GM12878 (cell line): ENCODE measurements around the gene DTWD2. TPM values are rescaled to one million over a fixed set of nuclear protein-coding genes. Genes with fewer than 3 reads are reported as not detected.

ENCODE experiments used
- ATAC-seq: fragments of 200-7000 bp; cut with Tn5 transposase; 3 replicates; pipeline ENCODE4 v1.9.1; 2020; ENCODE audit warnings: mild to moderate bottlenecking, moderate library complexity
- BruUV-seq: library from RNA; stranded (reverse); fragments of 400-500 nt; replicated peaks from 2 replicates; lab custom pipeline; 2021; lab: Mats Ljungman, UMichigan
- CTCF ChIA-PET: fragments of 300-600 bp; sonication (Branson Sonifier 250); formaldehyde crosslinking; extraction: SDS; loops from one replicate; lab custom pipeline; 2021; ENCODE audit warnings: inconsistent platforms; lab: Yijun Ruan, JAX
- POLR2A ChIA-PET: fragments of 350-600 bp; formaldehyde crosslinking; extraction: SDS; loops from one replicate; lab custom pipeline; 2021; ENCODE audit warnings: inconsistent platforms; lab: Charles Lee
- RAD21 ChIA-PET: fragments of 300-600 bp; sonication (Branson Sonifier 250); formaldehyde crosslinking; loops from one replicate; lab custom pipeline; 2023; ENCODE audit warnings: antibody characterized with exemption; ENCODE audit not compliant: unreplicated experiment; lab: Charles Lee
- SMC1A ChIA-PET: fragments of 300-600 bp; sonication (Branson Sonifier 250); formaldehyde crosslinking; loops from one replicate; lab custom pipeline; 2023; ENCODE audit not compliant: unreplicated experiment, uncharacterized antibody; lab: Charles Lee
- DNase-seq: peaks from one replicate; pipeline ENCODE4 v3.0.0-alpha.2; 2011; ENCODE audit warnings: low read depth, low spot score
- FAIRE-seq: peaks from 3 replicates; lab custom pipeline; 2011; peaks lifted over from hg19 to GRCh38; lab: Jason Lieb, UNC
- H2AFZ ChIP-seq: 2 replicates; pipeline ENCODE4 v1.6.0; 2011; ENCODE audit warnings: low read depth, low read length, control low read depth; ENCODE audit not compliant: control insufficient read depth
- H3K27ac ChIP-seq: 2 replicates; pipeline ENCODE4 v1.5.1; 2011; ENCODE audit warnings: control low read depth; ENCODE audit not compliant: control insufficient read depth, insufficient read depth
- H3K27me3 ChIP-seq, 2 experiments: replicated peaks in 1 of 2; 2 replicates each; pipeline versions ENCODE4 v1.6.0 to v1.6.1; 2011; ENCODE audit warnings: low read length in 1 of 2; ENCODE audit not compliant: control insufficient read depth in 2 of 2, insufficient read depth in 2 of 2
- H3K36me3 ChIP-seq, 2 experiments: 2 replicates each; pipeline ENCODE4 v1.5.1; 2011; ENCODE audit warnings: low read length in 1 of 2; ENCODE audit not compliant: control insufficient read depth in 2 of 2, insufficient read depth in 2 of 2
- H3K4me1 ChIP-seq: 2 replicates; pipeline ENCODE4 v1.6.1; 2011; ENCODE audit warnings: mild to moderate bottlenecking, low read length, moderate library complexity, mixed read lengths; ENCODE audit not compliant: control insufficient read depth, insufficient read depth
- H3K4me2 ChIP-seq: 2 replicates; pipeline ENCODE4 v1.6.0; 2011; ENCODE audit warnings: control low read depth; ENCODE audit not compliant: control insufficient read depth, insufficient read depth
- H3K4me3 ChIP-seq: fragments of 200-600 bp; sonication (generic); 2 replicates; pipeline ENCODE4 v1.5.1; 2016
- H3K79me2 ChIP-seq: 2 replicates; pipeline ENCODE4 v1.6.0; 2011; ENCODE audit warnings: low read length; ENCODE audit not compliant: control insufficient read depth, insufficient read depth
- H3K9ac ChIP-seq: 2 replicates; pipeline ENCODE4 v1.8.0; 2011; ENCODE audit warnings: low read length, control low read depth, mixed read lengths; ENCODE audit not compliant: control insufficient read depth, insufficient read depth
- H3K9me3 ChIP-seq: replicated peaks from 3 replicates; pipeline ENCODE4 v1.5.1; 2011; ENCODE audit warnings: mild to moderate bottlenecking, low read length; ENCODE audit not compliant: control insufficient read depth, insufficient read depth
- H4K20me1 ChIP-seq: 2 replicates; pipeline ENCODE4 v1.6.0; 2011; ENCODE audit not compliant: control insufficient read depth, insufficient read depth
- BHLHE40 ChIP-seq, 2 experiments: fragments of 450-650 bp in 1 of 2; IDR thresholded peaks; 2 replicates each; pipeline ENCODE4 v1.6.1; 2011 to 2017; ENCODE audit warnings: low read depth in 2 of 2, borderline replicate concordance in 1 of 2, improper control_type of control experiment in 1 of 2, low read length in 1 of 2, mild to moderate bottlenecking in 1 of 2
- ESRRA ChIP-seq: IDR thresholded peaks from 2 replicates; pipeline ENCODE4 v1.6.1; 2012; ENCODE audit warnings: mild to moderate bottlenecking, low read length, improper control_type of control experiment
- GABPA ChIP-seq: IDR thresholded peaks from 2 replicates; pipeline ENCODE4 v1.6.1; 2014; ENCODE audit warnings: antibody characterized with exemption, low read depth, mild to moderate bottlenecking, inconsistent platforms
- KAT2A ChIP-seq: conservative IDR thresholded peaks from 2 replicates; pipeline ENCODE4 v1.6.1; 2011; ENCODE audit warnings: low read depth, low read length; ENCODE audit not compliant: control insufficient read depth
- MEF2A ChIP-seq: IDR thresholded peaks from 2 replicates; pipeline ENCODE4 v1.6.1; 2011; ENCODE audit warnings: low read depth, mild to moderate bottlenecking, low read length, moderate library complexity; ENCODE audit not compliant: insufficient read depth
- POLR2A ChIP-seq: IDR thresholded peaks from 2 replicates; pipeline ENCODE4 v1.6.1; 2011; ENCODE audit warnings: low read depth, mild to moderate bottlenecking, low read length
- RB1 ChIP-seq: fragments of 450-650 bp; formaldehyde crosslinking; IDR thresholded peaks from 2 replicates; pipeline ENCODE4 v1.6.1; 2017; ENCODE audit warnings: mild to moderate bottlenecking, borderline replicate concordance
- RELA ChIP-seq: fragments of 450-650 bp; IDR thresholded peaks from 2 replicates; pipeline ENCODE4 v1.8.0; 2014; ENCODE audit warnings: borderline replicate concordance; ENCODE audit not compliant: partially characterized antibody
- YBX1 ChIP-seq: fragments of 450-650 bp; IDR thresholded peaks from 2 replicates; pipeline ENCODE4 v1.6.1; 2016; ENCODE audit warnings: antibody characterized with exemption
- ZBED1 ChIP-seq: IDR thresholded peaks from 2 replicates; pipeline ENCODE4 v1.6.1; 2016; ENCODE audit warnings: borderline replicate concordance
- ZNF24 ChIP-seq: fragments of 450-650 bp; IDR thresholded peaks from 2 replicates; pipeline ENCODE4 v1.6.1; 2017; ENCODE audit warnings: antibody characterized with exemption, mild to moderate bottlenecking
- WGBS: methylation state at CpG from one replicate; pipeline ENCODE4 v1.1.6; 2016; ENCODE audit warnings: low lambda C conversion rate; ENCODE audit not compliant: insufficient replicate concordance, insufficient coverage; ENCODE audit errors: missing lambda C conversion rate; 5-methylcytosine and 5-hydroxymethylcytosine counted together
- in situ Hi-C: fragments of 300-500 bp; cut with MboI; formaldehyde crosslinking; loops from 9 replicates; pipeline ENCODE4 v1.14.3; 2018; ENCODE audit warnings: mixed read lengths
- intact Hi-C: fragments of 100-400 bp; cut with micrococcal nuclease; formaldehyde crosslinking; loops from one replicate; pipeline ENCODE4 v1.14.2; 2022; ENCODE audit not compliant: unreplicated experiment
- polyA plus RNA-seq, 11 experiments: library from polyadenylated mRNA; depleted of rRNA in 4 of 11; unstranded in 6 of 11; stranded (reverse) in 5 of 11; fragments of >200 nt; fragmentation: Nextera tagmentation in 4 of 11; fragmentation: Illumina TruSeq in 1 of 11; extraction: Ambion mirVana in 4 of 11; extraction: Trizol in 1 of 11; gene quantifications; 1 replicate in 1 of 11; 2 replicates in 10 of 11; pipeline versions ENCODE4 v1.2.1 to v1.2.3, GENCODE V29; 2011 to 2016; ENCODE audit warnings: inconsistent platforms in 2 of 11, missing spikeins in 2 of 11, low read depth in 1 of 11
- total RNA-seq, 4 experiments: library from RNA; depleted of rRNA in 3 of 4; stranded (reverse); fragments of >200 nt in 3 of 4; fragmentation: Illumina TruSeq in 1 of 4; extraction: Trizol in 1 of 4; gene quantifications; 2 replicates each; pipeline versions ENCODE4 v1.2.1 to v1.2.3, GENCODE V29; 2013 to 2021
- TF ChIP-seq, protein P1 (sequence below): fragments of 450-650 bp; IDR thresholded peaks from 2 replicates; pipeline ENCODE4 v1.6.1; 2018; ENCODE audit warnings: borderline replicate concordance, mild to moderate bottlenecking; ENCODE audit not compliant: partially characterized antibody
- TF ChIP-seq, protein P2 (sequence below): IDR thresholded peaks from 2 replicates; pipeline ENCODE4 v1.6.1; 2012; ENCODE audit warnings: improper control_type of control experiment, low read depth, low read length; ENCODE audit not compliant: insufficient replicate concordance
- TF ChIP-seq, protein P3 (sequence below): fragments of 450-650 bp; IDR thresholded peaks from 2 replicates; pipeline ENCODE4 v1.6.1; 2018; ENCODE audit warnings: mild to moderate bottlenecking, low read depth, moderate library complexity; ENCODE audit not compliant: partially characterized antibody

The DTWD2 gene
- total and polyA plus RNA-seq, 10 of the 15 experiments (the other 5 are each of a cell fraction or from before 2014, with no cell fraction given), result 0.93 to 8.4 (median 5.1) TPM

DNA sequence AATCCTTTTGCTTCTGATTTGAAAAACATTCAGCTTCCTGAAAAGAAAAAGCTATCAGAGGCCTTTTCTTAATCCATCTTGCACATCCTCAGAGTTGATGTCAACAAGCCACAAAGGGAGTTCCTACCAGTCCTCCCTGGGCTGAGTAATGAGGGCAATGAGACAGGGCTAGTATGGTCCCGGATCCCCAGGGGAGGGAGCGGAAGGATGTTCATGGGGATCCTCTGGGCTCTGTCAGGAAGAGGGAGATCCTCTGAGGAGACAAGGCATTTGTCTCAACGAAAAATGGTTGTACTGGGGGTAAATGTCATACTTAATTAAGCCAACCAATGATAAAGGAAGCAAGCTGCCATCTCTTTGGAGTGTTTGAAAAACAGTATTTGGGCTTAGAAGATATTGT, 195.3 kb downstream of the DTWD2 start:
- BruUV-seq, result no TSS peak
- H3K79me2 ChIP-seq, result no peaks in the 10 kb centered on the region
- CTCF ChIA-PET, result interaction anchor here (0.7 to 4.7 kb wide), 9 partner anchors 9 to 1339 kb away, joined by 3 to 25 read pairs (median 7); no protein-coding TSS in a partner anchor
- H3K9me3 ChIP-seq, result no peaks in the 10 kb centered on the region
- H2AFZ ChIP-seq, result no peak overlapping the region
- no peak overlapping the region for H3K4me3 ChIP-seq
- no peaks in the 10 kb centered on the region for H4K20me1 ChIP-seq
- intact Hi-C loops, result loop anchor here (2.0 to 5.0 kb wide), 5 partner anchors 96 to 1338 kb away; no protein-coding TSS in a partner anchor
- DNase-seq (no peak), ATAC-seq (no peak), FAIRE-seq (no peak)
- no peaks in the 10 kb centered on the region for H3K36me3 ChIP-seq
- in situ Hi-C loops, result loop anchor here (10.0 to 25.0 kb wide), 2 partner anchors 1206 to 1338 kb away; no protein-coding TSS in a partner anchor
- H3K9ac ChIP-seq, result no peak overlapping the region
- RAD21 ChIA-PET, result interaction anchor here (2.0 kb wide), 1 partner anchor 95 kb away, joined by 11 read pairs; no protein-coding TSS in a partner anchor
- SMC1A ChIA-PET, result interaction anchor here (0.7 to 1.5 kb wide), 8 partner anchors 8 to 1342 kb away, joined by 3 to 5 read pairs (median 3); no protein-coding TSS in a partner anchor
- H3K27ac ChIP-seq, result no peak overlapping the region
- POLR2A ChIA-PET, result interaction anchor here (0.5 kb wide), 1 partner anchor 76 kb away, joined by 6 read pairs; no protein-coding TSS in a partner anchor
- H3K27me3 ChIP-seq, result no peaks in the 10 kb centered on the region
- no peaks in the 10 kb centered on the region for H3K4me1 ChIP-seq
- no peak overlapping the region for H3K4me2 ChIP-seq
- WGBS, result 62% methylated on average over 3 of the region's 3 CpGs
- no peak for TF ChIP-seq BHLHE40 (IDR thresholded peaks at IDR 0.05; ENCODE audit: borderline replicate concordance in 1 of 2, low read depth in 2 of 2, low read length in 1 of 2)
- no peak for TF ChIP-seq POLR2A
- TF ChIP-seq, protein P1, sequence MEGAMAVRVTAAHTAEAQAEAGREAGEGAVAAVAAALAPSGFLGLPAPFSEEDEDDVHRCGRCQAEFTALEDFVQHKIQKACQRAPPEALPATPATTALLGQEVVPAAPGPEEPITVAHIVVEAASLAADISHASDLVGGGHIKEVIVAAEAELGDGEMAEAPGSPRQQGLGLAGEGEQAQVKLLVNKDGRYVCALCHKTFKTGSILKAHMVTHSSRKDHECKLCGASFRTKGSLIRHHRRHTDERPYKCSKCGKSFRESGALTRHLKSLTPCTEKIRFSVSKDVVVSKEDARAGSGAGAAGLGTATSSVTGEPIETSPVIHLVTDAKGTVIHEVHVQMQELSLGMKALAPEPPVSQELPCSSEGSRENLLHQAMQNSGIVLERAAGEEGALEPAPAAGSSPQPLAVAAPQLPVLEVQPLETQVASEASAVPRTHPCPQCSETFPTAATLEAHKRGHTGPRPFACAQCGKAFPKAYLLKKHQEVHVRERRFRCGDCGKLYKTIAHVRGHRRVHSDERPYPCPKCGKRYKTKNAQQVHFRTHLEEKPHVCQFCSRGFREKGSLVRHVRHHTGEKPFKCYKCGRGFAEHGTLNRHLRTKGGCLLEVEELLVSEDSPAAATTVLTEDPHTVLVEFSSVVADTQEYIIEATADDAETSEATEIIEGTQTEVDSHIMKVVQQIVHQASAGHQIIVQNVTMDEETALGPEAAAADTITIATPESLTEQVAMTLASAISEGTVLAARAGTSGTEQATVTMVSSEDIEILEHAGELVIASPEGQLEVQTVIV, result no peak
- TF ChIP-seq RELA, result no peak
- TF ChIP-seq KAT2A, result no peak
- TF ChIP-seq, protein P2, sequence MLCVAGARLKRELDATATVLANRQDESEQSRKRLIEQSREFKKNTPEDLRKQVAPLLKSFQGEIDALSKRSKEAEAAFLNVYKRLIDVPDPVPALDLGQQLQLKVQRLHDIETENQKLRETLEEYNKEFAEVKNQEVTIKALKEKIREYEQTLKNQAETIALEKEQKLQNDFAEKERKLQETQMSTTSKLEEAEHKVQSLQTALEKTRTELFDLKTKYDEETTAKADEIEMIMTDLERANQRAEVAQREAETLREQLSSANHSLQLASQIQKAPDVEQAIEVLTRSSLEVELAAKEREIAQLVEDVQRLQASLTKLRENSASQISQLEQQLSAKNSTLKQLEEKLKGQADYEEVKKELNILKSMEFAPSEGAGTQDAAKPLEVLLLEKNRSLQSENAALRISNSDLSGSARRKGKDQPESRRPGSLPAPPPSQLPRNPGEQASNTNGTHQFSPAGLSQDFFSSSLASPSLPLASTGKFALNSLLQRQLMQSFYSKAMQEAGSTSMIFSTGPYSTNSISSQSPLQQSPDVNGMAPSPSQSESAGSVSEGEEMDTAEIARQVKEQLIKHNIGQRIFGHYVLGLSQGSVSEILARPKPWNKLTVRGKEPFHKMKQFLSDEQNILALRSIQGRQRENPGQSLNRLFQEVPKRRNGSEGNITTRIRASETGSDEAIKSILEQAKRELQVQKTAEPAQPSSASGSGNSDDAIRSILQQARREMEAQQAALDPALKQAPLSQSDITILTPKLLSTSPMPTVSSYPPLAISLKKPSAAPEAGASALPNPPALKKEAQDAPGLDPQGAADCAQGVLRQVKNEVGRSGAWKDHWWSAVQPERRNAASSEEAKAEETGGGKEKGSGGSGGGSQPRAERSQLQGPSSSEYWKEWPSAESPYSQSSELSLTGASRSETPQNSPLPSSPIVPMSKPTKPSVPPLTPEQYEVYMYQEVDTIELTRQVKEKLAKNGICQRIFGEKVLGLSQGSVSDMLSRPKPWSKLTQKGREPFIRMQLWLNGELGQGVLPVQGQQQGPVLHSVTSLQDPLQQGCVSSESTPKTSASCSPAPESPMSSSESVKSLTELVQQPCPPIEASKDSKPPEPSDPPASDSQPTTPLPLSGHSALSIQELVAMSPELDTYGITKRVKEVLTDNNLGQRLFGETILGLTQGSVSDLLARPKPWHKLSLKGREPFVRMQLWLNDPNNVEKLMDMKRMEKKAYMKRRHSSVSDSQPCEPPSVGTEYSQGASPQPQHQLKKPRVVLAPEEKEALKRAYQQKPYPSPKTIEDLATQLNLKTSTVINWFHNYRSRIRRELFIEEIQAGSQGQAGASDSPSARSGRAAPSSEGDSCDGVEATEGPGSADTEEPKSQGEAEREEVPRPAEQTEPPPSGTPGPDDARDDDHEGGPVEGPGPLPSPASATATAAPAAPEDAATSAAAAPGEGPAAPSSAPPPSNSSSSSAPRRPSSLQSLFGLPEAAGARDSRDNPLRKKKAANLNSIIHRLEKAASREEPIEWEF, result no peak
- no peak for TF ChIP-seq ESRRA
- TF ChIP-seq ZBED1, result no peak
- no peak for TF ChIP-seq YBX1
- TF ChIP-seq MEF2A, result no peak
- TF ChIP-seq, protein P3, sequence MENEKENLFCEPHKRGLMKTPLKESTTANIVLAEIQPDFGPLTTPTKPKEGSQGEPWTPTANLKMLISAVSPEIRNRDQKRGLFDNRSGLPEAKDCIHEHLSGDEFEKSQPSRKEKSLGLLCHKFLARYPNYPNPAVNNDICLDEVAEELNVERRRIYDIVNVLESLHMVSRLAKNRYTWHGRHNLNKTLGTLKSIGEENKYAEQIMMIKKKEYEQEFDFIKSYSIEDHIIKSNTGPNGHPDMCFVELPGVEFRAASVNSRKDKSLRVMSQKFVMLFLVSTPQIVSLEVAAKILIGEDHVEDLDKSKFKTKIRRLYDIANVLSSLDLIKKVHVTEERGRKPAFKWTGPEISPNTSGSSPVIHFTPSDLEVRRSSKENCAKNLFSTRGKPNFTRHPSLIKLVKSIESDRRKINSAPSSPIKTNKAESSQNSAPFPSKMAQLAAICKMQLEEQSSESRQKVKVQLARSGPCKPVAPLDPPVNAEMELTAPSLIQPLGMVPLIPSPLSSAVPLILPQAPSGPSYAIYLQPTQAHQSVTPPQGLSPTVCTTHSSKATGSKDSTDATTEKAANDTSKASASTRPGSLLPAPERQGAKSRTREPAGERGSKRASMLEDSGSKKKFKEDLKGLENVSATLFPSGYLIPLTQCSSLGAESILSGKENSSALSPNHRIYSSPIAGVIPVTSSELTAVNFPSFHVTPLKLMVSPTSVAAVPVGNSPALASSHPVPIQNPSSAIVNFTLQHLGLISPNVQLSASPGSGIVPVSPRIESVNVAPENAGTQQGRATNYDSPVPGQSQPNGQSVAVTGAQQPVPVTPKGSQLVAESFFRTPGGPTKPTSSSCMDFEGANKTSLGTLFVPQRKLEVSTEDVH, result no peak
- no peak for TF ChIP-seq ZNF24
- TF ChIP-seq RB1, result no peak
- TF ChIP-seq GABPA, result no peak
